SH-SY5Y (cell line): ENCODE measurements around the gene ACTG2.

ENCODE experiments used
- GATA2 ChIP-seq: IDR thresholded peaks from 2 replicates; pipeline ENCODE4 v1.6.1; 2011; ENCODE audit warnings: mild to moderate bottlenecking, low read depth, low read length
- GATA3 ChIP-seq: IDR thresholded peaks from 2 replicates; pipeline ENCODE4 v1.6.1; 2011; ENCODE audit warnings: low read depth, mild to moderate bottlenecking, low read length, moderate library complexity

DNA sequence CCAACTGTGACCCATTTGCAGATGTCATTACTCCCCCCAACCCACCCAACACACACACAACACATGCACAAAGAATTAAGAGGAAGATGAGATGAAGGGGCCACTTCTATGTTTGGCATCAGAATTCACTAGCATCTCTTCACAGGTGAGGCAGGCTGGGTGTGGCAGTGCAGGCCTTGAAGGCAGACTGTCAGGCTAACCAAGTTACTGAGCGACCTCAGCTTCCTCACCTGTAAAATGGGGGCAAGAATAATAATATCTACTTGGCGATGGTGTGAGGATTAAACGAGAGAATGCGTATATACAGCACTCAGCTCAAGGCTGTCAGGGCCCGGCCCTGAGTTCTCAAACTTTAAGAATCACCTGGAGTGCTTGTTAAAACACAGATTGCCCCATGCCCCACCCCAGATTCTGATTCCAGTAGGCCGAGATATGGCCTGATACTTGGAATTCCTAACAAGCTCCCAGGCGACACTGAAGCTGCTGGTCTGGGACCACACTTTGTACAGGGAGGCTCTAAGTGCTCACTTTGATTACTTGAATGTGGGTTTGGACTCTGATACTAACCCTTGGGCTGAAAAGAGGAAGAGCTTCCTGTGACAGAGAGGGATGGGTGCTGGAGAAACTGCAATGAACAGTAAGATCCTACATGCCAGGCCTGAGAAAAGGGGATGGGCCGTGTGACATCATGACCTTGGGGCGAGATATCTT lies 1.1 kb downstream of the ACTG2 start:
- TF ChIP-seq GATA3 (no peak), GATA2 (no peak)
